ENCODE measurements around the gene FAM117A. TPM values are rescaled to one million over a fixed set of nuclear protein-coding genes. Genes with fewer than 3 reads are reported as not detected.
A peak's percentile ranks its signal among the peaks of the same experiment; 100 is the strongest.

The FAM117A gene, protein sequence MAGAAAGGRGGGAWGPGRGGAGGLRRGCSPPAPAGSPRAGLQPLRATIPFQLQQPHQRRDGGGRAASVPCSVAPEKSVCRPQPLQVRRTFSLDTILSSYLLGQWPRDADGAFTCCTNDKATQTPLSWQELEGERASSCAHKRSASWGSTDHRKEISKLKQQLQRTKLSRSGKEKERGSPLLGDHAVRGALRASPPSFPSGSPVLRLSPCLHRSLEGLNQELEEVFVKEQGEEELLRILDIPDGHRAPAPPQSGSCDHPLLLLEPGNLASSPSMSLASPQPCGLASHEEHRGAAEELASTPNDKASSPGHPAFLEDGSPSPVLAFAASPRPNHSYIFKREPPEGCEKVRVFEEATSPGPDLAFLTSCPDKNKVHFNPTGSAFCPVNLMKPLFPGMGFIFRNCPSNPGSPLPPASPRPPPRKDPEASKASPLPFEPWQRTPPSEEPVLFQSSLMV
- polyA plus RNA-seq = 10 to 100 TPM; 35.3 to 68.0 (median 35.9) TPM

DNA sequence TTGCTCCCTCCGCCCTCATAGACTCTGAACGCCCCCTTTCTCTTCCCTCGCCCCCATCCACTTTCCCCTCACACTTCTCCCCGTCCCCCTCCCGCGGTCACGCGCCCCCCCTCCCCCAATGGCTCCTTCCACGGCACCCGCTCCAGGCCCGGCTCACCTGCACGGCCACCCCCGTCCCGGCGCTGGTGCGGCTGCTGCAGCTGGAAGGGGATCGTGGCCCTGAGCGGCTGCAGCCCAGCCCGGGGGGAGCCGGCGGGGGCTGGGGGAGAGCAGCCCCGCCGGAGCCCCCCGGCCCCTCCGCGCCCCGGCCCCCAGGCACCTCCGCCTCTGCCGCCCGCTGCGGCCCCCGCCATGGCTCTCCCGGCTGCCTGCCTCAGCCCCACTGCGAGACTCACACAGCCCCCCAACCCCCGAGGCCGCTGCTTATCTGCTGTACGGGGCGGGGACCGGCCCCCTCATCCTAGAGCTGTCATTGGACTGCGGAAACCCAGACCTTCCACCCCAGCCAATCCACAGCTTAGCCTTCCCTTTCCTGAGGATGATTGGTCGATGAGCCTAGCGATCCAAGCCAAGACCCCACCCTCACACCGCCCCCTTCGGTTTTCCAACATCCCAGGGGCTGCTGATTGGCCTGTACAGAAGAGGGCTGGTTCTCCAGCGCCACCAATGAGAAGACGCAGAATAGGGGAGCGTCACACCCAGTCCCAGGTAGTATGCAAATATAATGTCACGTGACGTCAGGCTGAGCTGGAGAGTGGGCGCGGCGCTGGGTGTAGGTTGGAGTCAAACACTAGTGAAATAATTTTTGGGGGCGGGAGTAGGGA is at the start of gene FAM117A:
Gene FAM117A (minus strand): TSS at position 397 of the 824 bp plus-strand sequence. CDS start 44 bp downstream, at position 353.
- peaks cover 13 to 17% (median 13%) of the 10 kb centered on the region in 3 donors for H3K27me3 Mint-ChIP-seq (ENCODE audit: low read depth in 3 of 3)
- peak; percentile 95 to 96 (median 95) for DNase-seq
- H3K4me3 Mint-ChIP-seq = peak within 1 kb of the TSS; percentile 94 to 100 (median 95)
- peak within 1 kb of the TSS; percentile 78 to 99 (median 92) for H3K27ac Mint-ChIP-seq
- no peaks in the 10 kb centered on the region for H3K9me3 Mint-ChIP-seq
- peaks cover 50 to 63% of the 10 kb centered on the region in 2 donors for H3K4me1 Mint-ChIP-seq
- H3K36me3 Mint-ChIP-seq = no peaks in the 10 kb centered on the region

GRCh38 chr17:49809056-49809455 is 45.1 kb upstream of the FAM117A start:
- H3K36me3 Mint-ChIP-seq = peaks cover 25 to 48% (median 32%) of the 10 kb centered on the region in 3 donors
- no peak for DNase-seq
- H3K27ac Mint-ChIP-seq = peak overlapping the region in 3 of 6 donors; percentile 4 to 69 (median 67)
- H3K4me3 Mint-ChIP-seq = no peak overlapping the region
- H3K4me1 Mint-ChIP-seq = peaks cover 14 to 59% of the 10 kb centered on the region in 2 donors
- H3K27me3 Mint-ChIP-seq (ENCODE audit: low read depth in 3 of 3) = peaks cover 0 to 4% (median 1%) of the 10 kb centered on the region in 3 donors
- no peaks in the 10 kb centered on the region for H3K9me3 Mint-ChIP-seq

DNA sequence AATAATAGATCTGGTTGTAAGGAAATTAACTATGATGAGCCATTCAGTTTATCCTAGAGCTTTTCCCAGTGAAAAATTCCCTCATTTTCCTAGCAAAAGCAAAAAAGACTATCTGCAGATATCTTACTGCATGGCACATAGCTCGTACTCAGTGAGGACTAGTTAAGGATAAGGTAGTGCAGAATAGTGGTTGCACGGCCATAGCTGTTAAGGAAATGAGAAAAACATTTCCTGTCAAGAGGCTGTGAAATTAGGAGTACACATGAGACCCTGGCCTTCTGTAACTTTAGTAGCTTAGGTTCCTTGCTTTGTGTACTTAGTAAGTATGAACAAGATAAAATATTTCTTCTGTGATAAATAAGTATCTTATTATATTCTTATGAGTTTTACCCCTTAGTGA is 34.8 kb upstream of the FAM117A start:
- DNase-seq = no peak
- Mint-ChIP-seq H3K9me3 (no peaks in the 10 kb centered on the region), H3K36me3 (peaks cover 25 to 38% (median 28%) of the 10 kb centered on the region in 3 donors), H3K4me1 (peaks cover 55 to 78% of the 10 kb centered on the region in 2 donors), H3K27me3 (ENCODE audit: low read depth in 3 of 3) (peaks cover 0 to 3% (median 0%) of the 10 kb centered on the region in 3 donors), H3K27ac (peak overlapping the region; percentile 65 to 92 (median 83)), H3K4me3 (peak overlapping the region; percentile 16 to 46 (median 44))

- peaks cover 58 to 82% of the 10 kb centered on the region in 2 donors for H3K4me1 Mint-ChIP-seq
- no peaks in the 10 kb centered on the region for H3K9me3 Mint-ChIP-seq
- peak overlapping the region; percentile 63 to 92 (median 82) for H3K27ac Mint-ChIP-seq
- peaks cover 27 to 40% (median 28%) of the 10 kb centered on the region in 3 donors for H3K36me3 Mint-ChIP-seq
- H3K27me3 Mint-ChIP-seq (ENCODE audit: low read depth in 3 of 3) = peaks cover 0 to 3% (median 0%) of the 10 kb centered on the region in 3 donors
- peak overlapping the region in 4 of 5 donors; percentile 34 to 46 (median 43) for H3K4me3 Mint-ChIP-seq
- no peak for DNase-seq
Observed at GRCh38 chr17:49798182-49798581, 34.3 kb upstream of the FAM117A start.

DNA sequence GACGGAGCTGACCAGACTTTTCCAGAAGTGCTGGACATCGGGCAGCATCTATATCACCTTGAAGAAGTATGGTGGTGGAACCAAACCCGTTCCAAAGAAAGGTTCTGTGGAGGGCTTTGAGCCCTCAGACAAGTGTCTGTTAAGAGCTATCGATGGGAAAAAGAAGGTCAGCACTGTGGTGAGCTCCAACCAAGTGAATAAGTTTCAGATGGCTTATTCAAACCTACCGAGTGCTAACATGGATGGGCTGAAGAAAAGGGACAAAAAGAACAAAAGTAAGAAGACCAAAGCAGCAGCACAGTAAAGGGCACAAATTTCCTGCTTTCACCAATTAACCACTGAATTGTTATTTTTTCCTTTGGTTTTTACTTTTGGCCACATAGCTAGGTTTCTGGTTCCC is 31.4 kb upstream of the FAM117A start:
- no peak for DNase-seq
- Mint-ChIP-seq H3K4me1 (peaks cover 70 to 87% of the 10 kb centered on the region in 2 donors), H3K4me3 (peak overlapping the region; percentile 34 to 81 (median 70)), H3K27me3 (ENCODE audit: low read depth in 3 of 3) (peaks cover 0 to 3% (median 2%) of the 10 kb centered on the region in 3 donors), H3K27ac (peak overlapping the region; percentile 71 to 91 (median 74)), H3K9me3 (no peaks in the 10 kb centered on the region), H3K36me3 (peaks cover 19 to 50% (median 26%) of the 10 kb centered on the region in 3 donors)

DNA sequence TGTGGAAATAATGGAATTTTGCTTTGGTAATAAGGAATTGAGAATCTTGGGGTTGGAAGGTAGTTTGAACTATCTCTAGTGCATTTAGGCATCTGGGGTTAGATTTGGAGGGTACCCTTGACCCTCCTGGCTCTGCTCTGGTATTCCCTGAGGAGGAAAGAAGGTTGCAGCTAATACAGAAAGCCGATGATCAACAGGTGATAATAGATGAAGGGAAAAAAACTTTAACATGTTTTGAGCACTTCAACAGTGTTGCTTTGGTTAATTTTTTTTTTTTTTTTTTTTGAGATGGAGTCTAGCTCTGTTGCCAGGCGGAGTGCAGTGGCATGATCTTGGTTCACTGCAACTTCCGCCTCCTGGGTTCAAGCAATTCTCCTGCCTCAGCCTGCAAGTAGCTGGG is 29.4 kb upstream of the FAM117A start:
- peaks cover 7 to 44% (median 17%) of the 10 kb centered on the region in 3 donors for H3K36me3 Mint-ChIP-seq
- H3K4me3 Mint-ChIP-seq = no peak overlapping the region
- H3K4me1 Mint-ChIP-seq = peaks cover 70 to 87% of the 10 kb centered on the region in 2 donors
- DNase-seq = no peak
- peaks cover 8 to 10% (median 10%) of the 10 kb centered on the region in 3 donors for H3K27me3 Mint-ChIP-seq (ENCODE audit: low read depth in 3 of 3)
- peak overlapping the region in 4 of 6 donors; percentile 51 to 73 (median 64) for H3K27ac Mint-ChIP-seq
- H3K9me3 Mint-ChIP-seq = no peaks in the 10 kb centered on the region

- Mint-ChIP-seq H3K4me3 (peak overlapping the region; percentile 94 to 99 (median 97)), H3K36me3 (peaks cover 0 to 27% (median 6%) of the 10 kb centered on the region in 3 donors), H3K4me1 (peaks cover 55 to 63% of the 10 kb centered on the region in 2 donors)
Observed at GRCh38 chr17:49789243-49789578, 25.3 kb upstream of the FAM117A start.

DNA sequence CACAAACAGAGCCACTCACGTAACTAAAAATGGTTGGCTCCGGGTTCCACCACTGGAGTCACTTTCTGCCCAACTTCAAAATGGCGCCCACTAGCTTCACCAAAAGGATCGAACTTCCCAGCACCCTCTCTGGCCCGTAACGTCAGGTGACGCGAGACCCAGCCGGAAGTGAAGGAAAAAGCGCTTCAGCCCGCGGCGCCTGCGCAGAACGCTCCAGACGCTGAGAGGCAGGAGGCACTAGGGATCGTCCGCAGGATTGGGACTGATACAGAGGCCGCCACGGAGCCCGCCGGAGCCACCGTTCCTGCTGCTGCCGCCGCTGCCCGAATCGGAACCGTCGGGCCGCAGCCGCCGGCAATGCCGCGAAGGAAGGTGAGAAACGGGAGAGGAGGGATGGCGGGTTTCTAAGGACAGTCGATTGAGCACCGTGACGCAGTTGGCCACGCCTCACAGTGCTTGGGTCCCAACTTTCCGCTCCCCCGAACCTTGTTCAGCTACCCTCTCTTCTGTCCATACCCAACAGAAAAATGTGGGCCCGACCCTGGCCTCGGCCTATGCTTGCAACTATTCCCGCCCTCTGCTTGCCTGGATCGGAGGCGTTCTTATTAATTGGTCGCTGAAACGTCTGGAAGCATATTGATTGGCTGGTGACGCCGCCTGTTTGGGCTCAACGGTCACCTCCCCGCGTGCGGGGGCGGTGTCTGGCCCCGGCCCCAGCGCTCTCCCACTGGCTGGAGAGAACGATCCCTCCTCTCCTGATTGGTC is 24.7 kb upstream of the FAM117A start, which contains the start of gene KAT7:
Gene KAT7 (plus strand): TSS at position 204 of the 765 bp plus-strand sequence. CDS start 154 bp downstream, at position 358.
- peak; percentile 99 for DNase-seq
- Mint-ChIP-seq H3K4me3 (peak within 1 kb of the TSS; percentile 94 to 99 (median 97)), H3K9me3 (no peaks in the 10 kb centered on the region), H3K27me3 (ENCODE audit: low read depth in 3 of 3) (peaks cover 11 to 15% (median 12%) of the 10 kb centered on the region in 3 donors), H3K4me1 (peaks cover 51 to 57% of the 10 kb centered on the region in 2 donors), H3K36me3 (peaks cover 0 to 23% (median 6%) of the 10 kb centered on the region in 3 donors), H3K27ac (peak within 1 kb of the TSS; percentile 95 to 100 (median 97))

More at GRCh38 chr17:49789243-49789578, 25.3 kb upstream of the FAM117A start:
- H3K27ac Mint-ChIP-seq = peak overlapping the region; percentile 95 to 100 (median 97)
- H3K27me3 Mint-ChIP-seq (ENCODE audit: low read depth in 3 of 3) = peaks cover 11 to 15% (median 12%) of the 10 kb centered on the region in 3 donors
- H3K9me3 Mint-ChIP-seq = no peaks in the 10 kb centered on the region
- no peak for DNase-seq

GRCh38 chr17:49787884-49788477 is 24.1 kb upstream of the FAM117A start:
- no peak for DNase-seq
- no peaks in the 10 kb centered on the region for H3K9me3 Mint-ChIP-seq

DNA sequence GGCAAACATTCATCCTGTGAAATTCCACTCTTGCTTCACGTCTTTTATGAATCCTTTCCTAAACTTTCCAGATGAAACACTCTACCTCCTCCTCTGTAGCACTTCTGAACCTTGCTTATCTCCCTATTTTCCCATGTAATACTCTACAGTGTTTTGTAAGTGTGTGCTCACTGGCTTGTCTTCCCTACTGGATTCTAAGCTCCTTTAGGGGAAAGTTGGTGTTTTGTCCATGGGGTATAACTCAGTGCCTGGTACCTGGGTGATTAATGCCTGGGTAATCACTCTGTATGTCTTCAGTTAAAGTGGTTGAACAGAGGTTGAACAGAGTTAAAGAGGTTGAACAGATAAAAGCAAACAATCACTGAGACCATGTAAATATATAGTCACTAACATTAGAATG is 20.7 kb upstream of the FAM117A start:
- H3K27me3 Mint-ChIP-seq (ENCODE audit: low read depth in 3 of 3) = peaks cover 11 to 15% (median 12%) of the 10 kb centered on the region in 3 donors
- H3K36me3 Mint-ChIP-seq = peaks cover 0 to 5% (median 0%) of the 10 kb centered on the region in 3 donors
- no peaks in the 10 kb centered on the region for H3K9me3 Mint-ChIP-seq
- H3K4me1 Mint-ChIP-seq = peaks cover 21 to 24% of the 10 kb centered on the region in 2 donors
- DNase-seq = no peak
- no peak overlapping the region for H3K4me3 Mint-ChIP-seq
- no peak overlapping the region for H3K27ac Mint-ChIP-seq

More at GRCh38 chr17:49787884-49788477, 24.1 kb upstream of the FAM117A start:
- peak overlapping the region; percentile 95 to 100 (median 97) for H3K27ac Mint-ChIP-seq
- H3K36me3 Mint-ChIP-seq = peaks cover 0 to 20% (median 3%) of the 10 kb centered on the region in 3 donors
- H3K27me3 Mint-ChIP-seq (ENCODE audit: low read depth in 3 of 3) = peaks cover 11 to 15% (median 12%) of the 10 kb centered on the region in 3 donors
- peak overlapping the region; percentile 94 to 99 (median 97) for H3K4me3 Mint-ChIP-seq
- H3K4me1 Mint-ChIP-seq = peaks cover 46 to 52% of the 10 kb centered on the region in 2 donors

DNA sequence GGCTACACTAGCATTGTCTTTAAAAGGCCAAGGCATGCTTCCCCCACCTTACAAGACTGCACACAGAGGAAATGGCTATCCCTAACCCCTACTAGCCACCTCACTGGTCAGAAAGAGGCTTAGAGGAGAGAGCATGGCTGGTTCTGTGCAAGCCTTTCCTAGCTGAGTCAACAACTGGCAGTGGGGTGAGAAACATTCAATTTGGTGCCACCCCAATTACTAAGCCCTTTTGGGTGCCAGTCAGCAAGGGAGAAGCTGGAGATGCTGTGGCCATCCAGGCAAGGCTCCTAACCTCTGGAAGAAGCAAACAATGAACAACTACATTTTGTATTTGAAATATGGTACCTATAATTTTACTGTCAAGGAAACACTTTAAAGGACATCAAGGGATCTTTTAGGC is 19.9 kb upstream of the FAM117A start:
- H3K27ac Mint-ChIP-seq = peak overlapping the region in 1 of 6 donors; percentile 27
- no peaks in the 10 kb centered on the region for H3K9me3 Mint-ChIP-seq

DNA sequence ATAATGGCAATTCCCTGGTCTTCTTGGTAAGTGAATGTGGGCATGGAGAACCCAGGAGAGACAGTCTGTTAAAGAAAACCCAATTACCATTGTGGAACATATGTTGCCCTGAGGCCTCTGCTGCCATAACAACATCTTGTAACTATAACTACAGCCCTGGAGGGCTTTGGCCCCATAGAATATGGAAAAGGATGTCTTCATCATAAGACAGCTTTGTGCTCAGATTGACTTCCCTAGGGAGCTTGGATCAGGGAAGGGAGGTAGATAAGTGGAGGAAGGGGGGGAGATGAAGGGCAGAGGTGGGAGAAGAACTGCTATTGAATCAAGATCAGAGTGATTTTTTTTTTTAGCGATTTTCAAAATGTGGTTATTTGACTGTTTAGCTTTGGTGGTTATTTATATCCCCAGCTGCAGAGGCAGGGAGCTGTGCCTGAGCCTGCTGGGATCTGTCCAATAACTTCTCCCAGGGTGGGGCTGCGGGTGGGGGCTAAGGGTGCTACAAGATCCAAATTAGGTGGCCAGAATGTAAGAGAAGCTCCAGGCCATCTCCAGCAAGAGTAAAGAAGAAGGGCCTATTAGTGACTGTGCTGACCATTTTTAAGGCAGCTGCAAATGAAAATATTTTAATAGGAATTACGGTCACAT is 19.3 kb upstream of the FAM117A start:
- no peak for DNase-seq
- H3K4me3 Mint-ChIP-seq = no peak overlapping the region
- peak overlapping the region in 1 of 6 donors; percentile 46 for H3K27ac Mint-ChIP-seq
- H3K4me1 Mint-ChIP-seq = peaks cover 16 to 21% of the 10 kb centered on the region in 2 donors
- peaks cover 3 to 6% (median 4%) of the 10 kb centered on the region in 3 donors for H3K27me3 Mint-ChIP-seq (ENCODE audit: low read depth in 3 of 3)
- H3K9me3 Mint-ChIP-seq = no peaks in the 10 kb centered on the region
- H3K36me3 Mint-ChIP-seq = no peaks in the 10 kb centered on the region

More for the DNA sequence above, 19.9 kb upstream of the FAM117A start:
- no peak for DNase-seq
- H3K4me3 Mint-ChIP-seq = no peak overlapping the region
- H3K27me3 Mint-ChIP-seq (ENCODE audit: low read depth in 3 of 3) = peaks cover 7 to 12% (median 10%) of the 10 kb centered on the region in 3 donors
- no peaks in the 10 kb centered on the region for H3K36me3 Mint-ChIP-seq
- H3K4me1 Mint-ChIP-seq = peaks cover 18 to 24% of the 10 kb centered on the region in 2 donors

Measured in immature natural killer cell (primary cell).